ENCODE measurements around the gene PCDH1.
"Not testable (repeated sequence)": the region's sequence is repeated elsewhere in the genome, so short reads cannot be mapped to it uniquely, and the experiment has no call there.

The PCDH1 gene

GRCh38 chr5:141825791-141826560 lies 52.2 kb downstream of the PCDH1 start:
- TF ChIP-seq SUZ12 (IDR thresholded peaks at IDR 0.05; ENCODE audit: extremely low read depth, insufficient read depth, insufficient read length), result no peak
- no peak for TF ChIP-seq YY1 (IDR thresholded peaks at IDR 0.05; ENCODE audit: insufficient read depth, insufficient read length)
- TF ChIP-seq ZNF274 (IDR thresholded peaks at IDR 0.05; ENCODE audit: low read depth, low read length), result no peak
- no peak for DNase-seq (ENCODE audit: low read depth, low spot score)
- Histone ChIP-seq H3K9ac (ENCODE audit: insufficient read length, low read depth) (no peak overlapping the region), H3K4me1 (ENCODE audit: insufficient read depth, insufficient read length) (no peaks in the 10 kb centered on the region), H3K27me3 (ENCODE audit: insufficient read depth, insufficient read length) (no peaks in the 10 kb centered on the region), H3K4me3 (ENCODE audit: insufficient read length, low read depth) (no peak overlapping the region), H3K9me3 (ENCODE audit: insufficient read depth, low read length) (no peaks in the 10 kb centered on the region), H3K36me3 (ENCODE audit: insufficient read depth, insufficient read length, low read length) (no peaks in the 10 kb centered on the region)

- TF ChIP-seq ZNF274 (IDR thresholded peaks at IDR 0.05; ENCODE audit: low read depth, low read length) (no peak), SUZ12 (IDR thresholded peaks at IDR 0.05; ENCODE audit: extremely low read depth, insufficient read depth, insufficient read length) (no peak), YY1 (IDR thresholded peaks at IDR 0.05; ENCODE audit: insufficient read depth, insufficient read length) (no peak)
- H3K27me3 ChIP-seq (ENCODE audit: insufficient read depth, insufficient read length), result no peaks in the 10 kb centered on the region
- no peak overlapping the region for H3K4me3 ChIP-seq (ENCODE audit: insufficient read length, low read depth)
- DNase-seq (ENCODE audit: low read depth, low spot score), result no peak
- no peak overlapping the region for H3K9ac ChIP-seq (ENCODE audit: insufficient read length, low read depth)
- H3K36me3 ChIP-seq (ENCODE audit: insufficient read depth, insufficient read length, low read length), result no peaks in the 10 kb centered on the region
- no peaks in the 10 kb centered on the region for H3K9me3 ChIP-seq (ENCODE audit: insufficient read depth, low read length)
- no peaks in the 10 kb centered on the region for H3K4me1 ChIP-seq (ENCODE audit: insufficient read depth, insufficient read length)
These were observed 53.0 kb downstream of the PCDH1 start for GRCh38 chr5:141825241-141825671.

- H3K9ac ChIP-seq (ENCODE audit: insufficient read length, low read depth), result no peak overlapping the region
- no peaks in the 10 kb centered on the region for H3K9me3 ChIP-seq (ENCODE audit: insufficient read depth, low read length)
- no peaks in the 10 kb centered on the region for H3K27me3 ChIP-seq (ENCODE audit: insufficient read depth, insufficient read length)
- no peak for DNase-seq (ENCODE audit: low read depth, low spot score)
- H3K4me1 ChIP-seq (ENCODE audit: insufficient read depth, insufficient read length), result no peaks in the 10 kb centered on the region
- no peak overlapping the region for H3K4me3 ChIP-seq (ENCODE audit: insufficient read length, low read depth)
- H3K36me3 ChIP-seq (ENCODE audit: insufficient read depth, insufficient read length, low read length), result no peaks in the 10 kb centered on the region
- TF ChIP-seq ZNF274 (IDR thresholded peaks at IDR 0.05; ENCODE audit: low read depth, low read length), result no peak
- no peak for TF ChIP-seq SUZ12 (IDR thresholded peaks at IDR 0.05; ENCODE audit: extremely low read depth, insufficient read depth, insufficient read length)
- TF ChIP-seq YY1 (IDR thresholded peaks at IDR 0.05; ENCODE audit: insufficient read depth, insufficient read length), result no peak
These were observed 53.5 kb downstream of the PCDH1 start for GRCh38 chr5:141824717-141825116.

GRCh38 chr5:141823056-141823455 lies 55.2 kb downstream of the PCDH1 start:
- TF ChIP-seq SUZ12 (IDR thresholded peaks at IDR 0.05; ENCODE audit: extremely low read depth, insufficient read depth, insufficient read length) (no peak), ZNF274 (IDR thresholded peaks at IDR 0.05; ENCODE audit: low read depth, low read length) (no peak), YY1 (IDR thresholded peaks at IDR 0.05; ENCODE audit: insufficient read depth, insufficient read length) (no peak)
- peaks cover 4% of the 10 kb centered on the region; the same call in 1 of the 2 replicates for H3K9me3 ChIP-seq (ENCODE audit: insufficient read depth, low read length)
- H3K27me3 ChIP-seq (ENCODE audit: insufficient read depth, insufficient read length), result no peaks in the 10 kb centered on the region
- DNase-seq (ENCODE audit: low read depth, low spot score), result no peak
- no peaks in the 10 kb centered on the region for H3K36me3 ChIP-seq (ENCODE audit: insufficient read depth, insufficient read length, low read length)
- H3K4me3 ChIP-seq (ENCODE audit: insufficient read length, low read depth), result no peak overlapping the region
- no peaks in the 10 kb centered on the region for H3K4me1 ChIP-seq (ENCODE audit: insufficient read depth, insufficient read length)
- no peak overlapping the region for H3K9ac ChIP-seq (ENCODE audit: insufficient read length, low read depth)

- DNase-seq (ENCODE audit: low read depth, low spot score), result no peak
- Histone ChIP-seq H3K36me3 (ENCODE audit: insufficient read depth, insufficient read length, low read length) (no peaks in the 10 kb centered on the region), H3K27me3 (ENCODE audit: insufficient read depth, insufficient read length) (no peaks in the 10 kb centered on the region), H3K4me3 (ENCODE audit: insufficient read length, low read depth) (no peak overlapping the region), H3K9ac (ENCODE audit: insufficient read length, low read depth) (no peak overlapping the region), H3K4me1 (ENCODE audit: insufficient read depth, insufficient read length) (no peaks in the 10 kb centered on the region), H3K9me3 (ENCODE audit: insufficient read depth, low read length) (peaks cover 4% of the 10 kb centered on the region; the same call in 1 of the 2 replicates)
- TF ChIP-seq ZNF274 (IDR thresholded peaks at IDR 0.05; ENCODE audit: low read depth, low read length) (no peak), SUZ12 (IDR thresholded peaks at IDR 0.05; ENCODE audit: extremely low read depth, insufficient read depth, insufficient read length) (no peak), YY1 (IDR thresholded peaks at IDR 0.05; ENCODE audit: insufficient read depth, insufficient read length) (no peak)
These were observed 56.1 kb downstream of the PCDH1 start for GRCh38 chr5:141822144-141822543.

GRCh38 chr5:141821430-141821925 lies 56.7 kb downstream of the PCDH1 start:
- no peaks in the 10 kb centered on the region for H3K4me1 ChIP-seq (ENCODE audit: insufficient read depth, insufficient read length)
- no peak overlapping the region for H3K9ac ChIP-seq (ENCODE audit: insufficient read length, low read depth)
- H3K4me3 ChIP-seq (ENCODE audit: insufficient read length, low read depth), result no peak overlapping the region
- no peak for TF ChIP-seq YY1 (IDR thresholded peaks at IDR 0.05; ENCODE audit: insufficient read depth, insufficient read length)
- TF ChIP-seq ZNF274 (IDR thresholded peaks at IDR 0.05; ENCODE audit: low read depth, low read length), result no peak
- no peak for TF ChIP-seq SUZ12 (IDR thresholded peaks at IDR 0.05; ENCODE audit: extremely low read depth, insufficient read depth, insufficient read length)
- H3K36me3 ChIP-seq (ENCODE audit: insufficient read depth, insufficient read length, low read length), result no peaks in the 10 kb centered on the region
- no peak for DNase-seq (ENCODE audit: low read depth, low spot score)
- H3K27me3 ChIP-seq (ENCODE audit: insufficient read depth, insufficient read length), result no peaks in the 10 kb centered on the region
- H3K9me3 ChIP-seq (ENCODE audit: insufficient read depth, low read length), result peaks cover 4% of the 10 kb centered on the region; the same call in 1 of the 2 replicates

GRCh38 chr5:141820686-141821085 lies 57.5 kb downstream of the PCDH1 start:
- H3K27me3 ChIP-seq (ENCODE audit: insufficient read depth, insufficient read length); H3K36me3 ChIP-seq (ENCODE audit: insufficient read depth, insufficient read length, low read length); H3K4me3 ChIP-seq (ENCODE audit: insufficient read length, low read depth); H3K9me3 ChIP-seq (ENCODE audit: insufficient read depth, low read length); H3K9ac ChIP-seq (ENCODE audit: insufficient read length, low read depth); DNase-seq (ENCODE audit: low read depth, low spot score); H3K4me1 ChIP-seq (ENCODE audit: insufficient read depth, insufficient read length): not testable (repeated sequence)

Data from NT2/D1 (cell line).